H1 (cell line): ENCODE measurements around the gene UBIAD1. TPM values are rescaled to one million over a fixed set of nuclear protein-coding genes. Genes with fewer than 3 reads are reported as not detected.

Experiments used
- CTCF ChIA-PET: fragments of 300-600 bp; sonication (Branson Sonifier 250); formaldehyde crosslinking; loops from one replicate; lab custom pipeline; 2021; ENCODE audit not compliant: partially characterized antibody; lab: Charles Lee
- POLR2A ChIA-PET: fragments of 300-600 bp; sonication (Branson Sonifier 250); formaldehyde crosslinking; loops from one replicate; lab custom pipeline; 2021; ENCODE audit warnings: inconsistent platforms; ENCODE audit not compliant: partially characterized antibody; lab: Charles Lee
- DNase-seq, 2 experiments: peaks; one replicate each; pipeline versions ENCODE4 v3.0.0 to v3.0.0-alpha.2; 2010 to 2022; ENCODE audit warnings: low spot score in 2 of 2, low read depth in 1 of 2, mixed read lengths in 1 of 2
- FAIRE-seq: peaks from 2 replicates; lab custom pipeline; 2011; peaks lifted over from hg19 to GRCh38; lab: Jason Lieb, UNC
- H2AFZ ChIP-seq: 2 replicates; pipeline ENCODE4 v1.8.1; 2012; ENCODE audit warnings: low read length, inconsistent platforms
- H2AK5ac ChIP-seq: 2 replicates; pipeline ENCODE4 v1.6.1; 2013; ENCODE audit warnings: low read depth, low read length
- H2BK120ac ChIP-seq: replicated peaks from 2 replicates; pipeline ENCODE3; 2013; ENCODE audit warnings: low read depth, low read length, inconsistent platforms
- H2BK12ac ChIP-seq: 2 replicates; pipeline ENCODE4 v1.6.1; 2013; ENCODE audit warnings: low read depth, low read length
- H2BK15ac ChIP-seq: 2 replicates; pipeline ENCODE4 v1.6.1; 2013; ENCODE audit warnings: low read length
- H2BK20ac ChIP-seq: 2 replicates; pipeline ENCODE4 v1.6.1; 2013; ENCODE audit warnings: low read length
- H2BK5ac ChIP-seq: 2 replicates; pipeline ENCODE4 v1.6.1; 2013; ENCODE audit warnings: low read depth, low read length
- H3K14ac ChIP-seq: 2 replicates; pipeline ENCODE4 v1.6.1; 2013; ENCODE audit warnings: inconsistent platforms; ENCODE audit not compliant: insufficient read length
- H3K18ac ChIP-seq: 2 replicates; pipeline ENCODE4 v1.6.1; 2013; ENCODE audit warnings: low read length; ENCODE audit errors: extremely low read depth
- H3K23ac ChIP-seq: 2 replicates; pipeline ENCODE4 v1.6.1; 2013; ENCODE audit warnings: inconsistent platforms; ENCODE audit not compliant: insufficient read length
- H3K23me2 ChIP-seq: 2 replicates; pipeline ENCODE4 v1.6.1; 2013; ENCODE audit warnings: low read depth, low read length
- H3K27ac ChIP-seq: 2 replicates; pipeline ENCODE4 v1.6.1; 2011; ENCODE audit warnings: low read depth, low read length, inconsistent platforms
- H3K27me3 ChIP-seq, 4 experiments: replicated peaks in 1 of 4; 1 replicate in 1 of 4; 2 replicates in 3 of 4; pipeline versions ENCODE4 v1.6.1 to v1.8.1; 2011 to 2013; ENCODE audit warnings: low read length in 3 of 4, mild to moderate bottlenecking in 3 of 4, inconsistent platforms in 2 of 4, mixed read lengths in 2 of 4, moderate library complexity in 1 of 4; ENCODE audit not compliant: control insufficient read depth in 3 of 4, insufficient read depth in 3 of 4; ENCODE audit errors: extremely low read depth in 1 of 4
- H3K36me3 ChIP-seq, 4 experiments: 2 replicates each; pipeline versions ENCODE4 v1.6.1 to v1.8.1; 2011 to 2013; ENCODE audit warnings: mild to moderate bottlenecking in 4 of 4, low read length in 3 of 4, moderate library complexity in 2 of 4, control low read depth in 1 of 4, inconsistent platforms in 1 of 4; ENCODE audit not compliant: insufficient read depth in 4 of 4, control insufficient read depth in 2 of 4
- H3K4ac ChIP-seq: replicated peaks from 2 replicates; pipeline ENCODE3; 2013; ENCODE audit warnings: low read length, low read depth, mixed read lengths, inconsistent platforms; ENCODE audit not compliant: insufficient read length
- H3K4me1 ChIP-seq, 4 experiments: replicated peaks in 1 of 4; 1 replicate in 1 of 4; 2 replicates in 3 of 4; pipeline versions ENCODE4 v1.6.1 to v1.8.1; 2011 to 2013; ENCODE audit warnings: low read length in 3 of 4, inconsistent platforms in 2 of 4, mixed read lengths in 1 of 4; ENCODE audit not compliant: insufficient read depth in 4 of 4, control insufficient read depth in 3 of 4
- H3K4me2 ChIP-seq, 2 experiments: 2 replicates each; pipeline versions ENCODE4 v1.6.1 to v1.8.1; 2011 to 2013; ENCODE audit warnings: low read depth in 2 of 2, low read length in 2 of 2, control low read depth in 1 of 2, inconsistent platforms in 1 of 2, mild to moderate bottlenecking in 1 of 2; ENCODE audit not compliant: insufficient read depth in 1 of 2
- H3K4me3 ChIP-seq, 4 experiments: fragments of 200-600, 300-600 bp in 1 of 4; sonication (generic), shearing (Covaris generic), sonication (Bioruptor Twin) in 1 of 4; 2 replicates each; pipeline versions ENCODE4 v1.5.1 to v1.8.1; 2011 to 2016; ENCODE audit warnings: low read length in 4 of 4, low read depth in 3 of 4, control low read depth in 2 of 4, inconsistent platforms in 2 of 4, mild to moderate bottlenecking in 2 of 4, mixed read lengths in 1 of 4, moderate library complexity in 1 of 4; ENCODE audit not compliant: insufficient read depth in 2 of 4; ENCODE audit errors: extremely low read depth in 1 of 4
- H3K56ac ChIP-seq: replicated peaks from 2 replicates; pipeline ENCODE3; 2013; ENCODE audit warnings: low read depth, mild to moderate bottlenecking, mixed read lengths, low read length, inconsistent platforms; ENCODE audit not compliant: insufficient read length
- H3K79me1 ChIP-seq: 2 replicates; pipeline ENCODE4 v1.6.1; 2013; ENCODE audit warnings: low read depth, low read length, control low read depth
- H3K79me2 ChIP-seq, 2 experiments: 2 replicates each; pipeline versions ENCODE4 v1.6.1 to v1.8.1; 2012 to 2013; ENCODE audit warnings: low read length in 2 of 2, mild to moderate bottlenecking in 2 of 2, inconsistent platforms in 1 of 2; ENCODE audit not compliant: insufficient read depth in 2 of 2, control insufficient read depth in 1 of 2
- H3K9ac ChIP-seq, 4 experiments: replicated peaks in 1 of 4; 1 replicate in 1 of 4; 2 replicates in 3 of 4; pipeline versions ENCODE4 v1.6.1 to v1.8.1; 2011 to 2013; ENCODE audit warnings: low read depth in 3 of 4, low read length in 3 of 4, control low read depth in 2 of 4, mild to moderate bottlenecking in 2 of 4, moderate library complexity in 2 of 4, inconsistent platforms in 1 of 4; ENCODE audit errors: extremely low read depth in 1 of 4
- H3K9me3 ChIP-seq, 2 experiments: 2 replicates each; pipeline versions ENCODE4 v1.6.1 to v1.8.1; 2012 to 2013; ENCODE audit warnings: mild to moderate bottlenecking in 2 of 2, moderate library complexity in 2 of 2, control low read depth in 1 of 2, inconsistent platforms in 1 of 2, low read depth in 1 of 2, low read length in 1 of 2, mixed read lengths in 1 of 2; ENCODE audit not compliant: insufficient read depth in 2 of 2
- H4K20me1 ChIP-seq, 2 experiments: replicated peaks in 1 of 2; 2 replicates each; pipeline versions ENCODE3 to v1.8.1; 2011 to 2013; ENCODE audit warnings: inconsistent platforms in 2 of 2, low read length in 2 of 2, mild to moderate bottlenecking in 1 of 2; ENCODE audit not compliant: insufficient read depth in 2 of 2, control insufficient read depth in 1 of 2
- H4K5ac ChIP-seq: 2 replicates; pipeline ENCODE4 v1.6.1; 2013; ENCODE audit warnings: low read length, low read depth, mixed read lengths, inconsistent platforms; ENCODE audit not compliant: insufficient read length
- H4K8ac ChIP-seq: 2 replicates; pipeline ENCODE4 v1.8.0; 2013; ENCODE audit warnings: mild to moderate bottlenecking, moderate library complexity, low read length, inconsistent platforms; ENCODE audit not compliant: insufficient read depth; ENCODE audit errors: extremely low read depth
- H4K91ac ChIP-seq: replicated peaks from 2 replicates; pipeline ENCODE3; 2013; ENCODE audit warnings: low read length, mixed read lengths, inconsistent platforms; ENCODE audit not compliant: insufficient read length
- CREB1 ChIP-seq: IDR thresholded peaks from 2 replicates; pipeline ENCODE4 v1.6.1; 2012; ENCODE audit warnings: inconsistent platforms
- CTBP2 ChIP-seq: IDR thresholded peaks from 2 replicates; pipeline ENCODE4 v1.7.0; 2011; ENCODE audit warnings: borderline replicate concordance, mild to moderate bottlenecking, moderate library complexity, mixed read lengths, low read length; ENCODE audit not compliant: insufficient read depth, insufficient read length
- GABPA ChIP-seq: IDR thresholded peaks from 2 replicates; pipeline ENCODE4 v1.6.1; 2011; ENCODE audit warnings: mild to moderate bottlenecking, low read length, moderate library complexity, borderline replicate concordance; ENCODE audit not compliant: insufficient read depth
- HDAC6 ChIP-seq: IDR thresholded peaks from one replicate; pipeline ENCODE4 v1.7.1; 2012; ENCODE audit warnings: low read depth, mild to moderate bottlenecking, inconsistent platforms, low read length, moderate library complexity
- NANOG ChIP-seq: IDR thresholded peaks from 2 replicates; pipeline ENCODE4 v1.6.1; 2011; ENCODE audit warnings: low read length, low read depth, mild to moderate bottlenecking, inconsistent platforms; ENCODE audit not compliant: insufficient read depth, poor library complexity, severe bottlenecking
- PHF8 ChIP-seq: fragments of 200-600 bp; sonication (generic); conservative IDR thresholded peaks from 2 replicates; pipeline ENCODE4 v1.7.1; 2012; ENCODE audit warnings: low read depth, mild to moderate bottlenecking, inconsistent platforms, low read length, moderate library complexity
- SP4 ChIP-seq: IDR thresholded peaks from 2 replicates; pipeline ENCODE4 v1.6.1; 2012; ENCODE audit warnings: low read length, inconsistent platforms
- TEAD4 ChIP-seq: IDR thresholded peaks from 2 replicates; pipeline ENCODE4 v1.6.1; 2012; ENCODE audit warnings: low read depth, low read length, inconsistent platforms, mixed read lengths
- WGBS, 2 experiments: shearing (Covaris generic) in 1 of 2; methylation state at CpG; one replicate each; pipeline versions ENCODE4 v1.1.6 to v1.1.7; 2013 to 2015; ENCODE audit warnings: low lambda C conversion rate in 2 of 2, mixed read lengths in 2 of 2, inconsistent platforms in 1 of 2, low coverage in 1 of 2, missing lambda C conversion rate in 1 of 2; ENCODE audit not compliant: insufficient replicate concordance in 2 of 2, insufficient coverage in 1 of 2, insufficient read length in 1 of 2; ENCODE audit errors: extremely low coverage in 1 of 2, missing lambda C conversion rate in 1 of 2; 5-methylcytosine and 5-hydroxymethylcytosine counted together
- polyA plus RNA-seq, 7 experiments: library from polyadenylated mRNA; depleted of rRNA in 3 of 7; stranded (reverse) in 5 of 7; unstranded in 2 of 7; fragments of >200 nt in 5 of 7; fragments of 200-250 nt in 2 of 7; gene quantifications; 1 replicate in 5 of 7; 2 replicates in 1 of 7; 4 replicates in 1 of 7; pipeline versions ENCODE4 v1.2.1 to v1.2.3, GENCODE V29; 2011 to 2013; ENCODE audit warnings: missing spikeins in 2 of 7, mixed read lengths in 2 of 7
- total RNA-seq: library from RNA; stranded (reverse); fragmentation: NEBNext Ultra II Directional; extraction: Animal tissue kit (Norgen Biotek cat#: 25700); gene quantifications from 2 replicates; pipeline ENCODE4 v1.2.1, GENCODE V29; 2021

The UBIAD1 gene
- total and polyA plus RNA-seq, 2 of the 8 experiments (the other 6 are each of a cell fraction or from before 2014, with no cell fraction given), result 23.4 to 26.6 TPM

DNA sequence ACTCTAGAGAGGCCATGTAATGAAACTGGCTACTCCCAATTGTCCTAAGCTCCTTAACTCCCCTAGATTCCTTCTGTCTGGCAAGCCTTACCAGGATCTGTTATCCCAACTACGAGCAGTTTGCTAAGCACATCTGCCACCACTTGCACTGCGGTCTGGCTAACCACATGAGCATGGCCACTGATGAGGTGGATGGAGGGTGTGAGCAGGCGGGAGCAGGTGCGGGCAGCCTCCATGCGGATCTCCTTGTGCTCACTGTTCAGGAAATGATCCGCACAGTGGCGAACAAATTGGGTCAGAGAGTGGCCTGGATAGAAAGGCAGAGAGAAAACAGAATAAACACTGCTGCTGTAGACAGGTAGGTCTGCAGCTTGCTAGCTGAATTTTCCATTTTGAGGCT is 34.7 kb upstream of the UBIAD1 start:
- Histone ChIP-seq H4K5ac (no peak overlapping the region), H3K23me2 (no peaks in the 10 kb centered on the region), H2BK120ac (no peak overlapping the region), H3K79me1 (no peaks in the 10 kb centered on the region), H4K91ac (no peak overlapping the region), H3K27ac (no peak overlapping the region), H3K79me2 (no peaks in the 10 kb centered on the region), H4K20me1 (peaks cover 0 to 7% of the 10 kb centered on the region in 2 experiments), H2BK20ac (no peak overlapping the region), H2AK5ac (no peak overlapping the region), H3K4me3 (no peak overlapping the region), H3K36me3 (peaks cover 35 to 80% (median 58%) of the 10 kb centered on the region in 4 experiments), H3K56ac (no peak overlapping the region), H3K23ac (no peak overlapping the region), H3K4me2 (no peak overlapping the region), H2BK5ac (no peak overlapping the region), H2BK12ac (no peak overlapping the region), H3K4me1 (no peaks in the 10 kb centered on the region), H2BK15ac (no peak overlapping the region), H3K18ac (no peak overlapping the region), H3K9me3 (no peaks in the 10 kb centered on the region), H3K27me3 (no peaks in the 10 kb centered on the region), H3K9ac (no peak overlapping the region), H3K14ac (no peak overlapping the region), H4K8ac (no peak overlapping the region), H2AFZ (no peak overlapping the region), H3K4ac (no peak overlapping the region)
- FAIRE-seq, result no peak
- no peak for DNase-seq
- ChIA-PET CTCF (interaction anchor here (0.5 to 1.5 kb wide), 2 partner anchors 58 to 200 kb away, joined by 3 to 4 read pairs; no protein-coding TSS in a partner anchor), POLR2A (interaction anchor here (1.0 kb wide), 1 partner anchor 53 kb away, joined by 3 read pairs; no protein-coding TSS in a partner anchor)
- TF ChIP-seq CTBP2 (no peak), SP4 (no peak), HDAC6 (no peak), CREB1 (no peak), PHF8 (no peak), TEAD4 (no peak), GABPA (no peak), NANOG (no peak)
- 92% methylated on average over 7 of the region's 7 CpGs; no CpG with 5 or more reads in 1 of the 2 experiments for WGBS, 2 experiments
